Measurements from ENCODE around the gene PEX12.

The PEX12 gene

DNA sequence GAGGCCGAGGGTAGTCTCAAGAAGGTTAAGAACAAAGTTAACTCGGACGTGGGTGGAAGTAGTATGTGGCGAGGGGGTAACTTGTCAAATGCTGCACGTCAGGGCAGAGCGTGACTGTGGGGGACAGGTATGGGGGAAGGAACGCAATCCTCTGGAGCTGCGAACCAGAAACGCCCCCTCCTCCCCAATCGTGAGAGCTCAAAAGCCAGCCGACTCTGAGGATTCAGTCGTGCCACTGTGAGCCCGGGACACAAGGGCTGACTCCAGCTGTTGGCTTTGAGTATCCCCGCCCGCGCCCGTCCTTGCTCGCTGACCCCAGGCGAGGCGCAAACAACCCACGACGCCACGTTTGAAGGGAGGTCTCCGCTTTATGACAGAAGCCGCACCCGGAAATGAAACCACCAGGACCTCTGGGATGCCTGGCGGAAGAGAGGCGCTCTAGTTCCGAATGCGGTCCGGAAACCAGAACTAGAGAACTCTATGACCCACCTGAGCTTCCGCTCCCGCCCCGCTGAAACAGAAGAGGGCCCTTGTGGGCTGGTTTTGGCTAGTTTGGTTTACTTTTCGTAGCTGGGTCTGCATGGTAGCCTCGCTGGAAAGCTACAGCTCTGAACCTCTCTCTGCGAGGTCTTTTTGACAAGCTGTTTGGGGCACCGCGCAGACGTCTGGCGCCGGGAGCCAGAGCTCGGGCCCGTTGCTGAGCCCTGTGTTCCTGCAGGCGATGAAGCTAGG is at the start of gene PEX12:
Gene PEX12 (minus strand): TSS at position 375 of the 732 bp plus-strand sequence. CDS start 550 bp downstream, outside the sequence.
- no peaks in the 10 kb centered on the region; the same call in none of the 2 replicates for H3K36me3 ChIP-seq (ENCODE audit: control insufficient read depth, insufficient read depth, low read length)
- TF ChIP-seq, protein P1, sequence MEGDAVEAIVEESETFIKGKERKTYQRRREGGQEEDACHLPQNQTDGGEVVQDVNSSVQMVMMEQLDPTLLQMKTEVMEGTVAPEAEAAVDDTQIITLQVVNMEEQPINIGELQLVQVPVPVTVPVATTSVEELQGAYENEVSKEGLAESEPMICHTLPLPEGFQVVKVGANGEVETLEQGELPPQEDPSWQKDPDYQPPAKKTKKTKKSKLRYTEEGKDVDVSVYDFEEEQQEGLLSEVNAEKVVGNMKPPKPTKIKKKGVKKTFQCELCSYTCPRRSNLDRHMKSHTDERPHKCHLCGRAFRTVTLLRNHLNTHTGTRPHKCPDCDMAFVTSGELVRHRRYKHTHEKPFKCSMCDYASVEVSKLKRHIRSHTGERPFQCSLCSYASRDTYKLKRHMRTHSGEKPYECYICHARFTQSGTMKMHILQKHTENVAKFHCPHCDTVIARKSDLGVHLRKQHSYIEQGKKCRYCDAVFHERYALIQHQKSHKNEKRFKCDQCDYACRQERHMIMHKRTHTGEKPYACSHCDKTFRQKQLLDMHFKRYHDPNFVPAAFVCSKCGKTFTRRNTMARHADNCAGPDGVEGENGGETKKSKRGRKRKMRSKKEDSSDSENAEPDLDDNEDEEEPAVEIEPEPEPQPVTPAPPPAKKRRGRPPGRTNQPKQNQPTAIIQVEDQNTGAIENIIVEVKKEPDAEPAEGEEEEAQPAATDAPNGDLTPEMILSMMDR (IDR thresholded peaks at IDR 0.05; ENCODE audit: insufficient read depth, low read length, poor library complexity, severe bottlenecking): no peak
- no peaks in the 10 kb centered on the region for H3K27me3 ChIP-seq (replicated peaks; ENCODE audit: control insufficient read depth, insufficient read depth, low read length)
- peak within 1 kb of the TSS; percentile 94 for H3K4me3 ChIP-seq (replicated peaks; ENCODE audit: low read depth, low read length)
- peak; percentile 79 for DNase-seq (ENCODE audit: extremely low read depth, insufficient read length)

DNA sequence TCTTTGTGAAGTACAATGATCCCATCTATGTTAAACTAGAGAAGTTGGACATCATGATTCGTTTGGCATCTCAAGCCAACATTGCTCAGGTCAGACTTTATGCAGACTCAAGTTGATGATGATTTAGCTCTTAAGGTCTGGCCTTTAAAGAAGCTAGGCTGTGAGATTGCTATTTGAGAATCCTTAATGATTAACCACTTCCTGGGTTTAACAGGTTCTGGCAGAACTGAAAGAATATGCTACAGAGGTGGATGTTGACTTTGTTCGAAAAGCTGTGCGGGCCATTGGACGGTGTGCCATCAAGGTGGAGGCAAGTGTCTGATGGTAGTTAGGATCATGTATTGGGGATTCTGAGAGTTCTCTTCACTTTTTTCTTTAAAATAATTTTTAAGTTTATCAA is 49.0 kb upstream of the PEX12 start:
- Histone ChIP-seq H3K36me3 (ENCODE audit: control insufficient read depth, insufficient read depth, low read length) (peaks cover 5% of the 10 kb centered on the region), H3K27me3 (replicated peaks; ENCODE audit: control insufficient read depth, insufficient read depth, low read length) (no peaks in the 10 kb centered on the region), H3K4me3 (replicated peaks; ENCODE audit: low read depth, low read length) (no peak overlapping the region)
- DNase-seq (ENCODE audit: extremely low read depth, insufficient read length): no peak
- TF ChIP-seq, protein P1 (IDR thresholded peaks at IDR 0.05; ENCODE audit: insufficient read depth, low read length, poor library complexity, severe bottlenecking): no peak

DNA sequence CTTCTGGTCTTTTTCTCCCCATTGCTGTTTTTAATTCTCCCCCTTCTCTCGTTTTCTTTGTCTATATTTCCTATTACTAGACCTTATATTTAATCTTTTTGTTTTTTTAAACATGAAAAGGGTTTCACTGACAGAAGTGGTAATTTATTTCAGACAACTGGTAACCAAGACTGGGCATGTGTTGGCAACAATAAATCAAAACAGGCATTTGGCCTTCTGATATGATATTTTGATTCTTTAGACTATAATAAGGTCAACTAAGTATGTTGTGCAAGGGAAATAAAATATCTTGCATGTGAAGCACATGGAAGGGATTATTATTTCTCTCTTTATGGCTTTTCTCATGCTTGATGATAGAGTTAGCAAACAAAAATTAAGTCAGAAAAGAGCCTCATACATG is 43.4 kb upstream of the PEX12 start:
- no peak for DNase-seq (ENCODE audit: extremely low read depth, insufficient read length)
- TF ChIP-seq, protein P1 (IDR thresholded peaks at IDR 0.05; ENCODE audit: insufficient read depth, low read length, poor library complexity, severe bottlenecking): no peak
- H3K36me3 ChIP-seq (ENCODE audit: control insufficient read depth, insufficient read depth, low read length): peaks cover 3% of the 10 kb centered on the region

GRCh38 chr17:35618628-35619027 is 40.3 kb upstream of the PEX12 start:
- no peaks in the 10 kb centered on the region; the same call in none of the 2 replicates for H3K36me3 ChIP-seq (ENCODE audit: control insufficient read depth, insufficient read depth, low read length)
- TF ChIP-seq, protein P1 (IDR thresholded peaks at IDR 0.05; ENCODE audit: insufficient read depth, low read length, poor library complexity, severe bottlenecking): no peak
- no peak overlapping the region for H3K4me3 ChIP-seq (replicated peaks; ENCODE audit: low read depth, low read length)
- no peaks in the 10 kb centered on the region for H3K27me3 ChIP-seq (replicated peaks; ENCODE audit: control insufficient read depth, insufficient read depth, low read length)
- no peak for DNase-seq (ENCODE audit: extremely low read depth, insufficient read length)

More for the DNA sequence above, 43.4 kb upstream of the PEX12 start:
- Histone ChIP-seq H3K27me3 (replicated peaks; ENCODE audit: control insufficient read depth, insufficient read depth, low read length) (no peaks in the 10 kb centered on the region), H3K4me3 (replicated peaks; ENCODE audit: low read depth, low read length) (no peak overlapping the region)

GRCh38 chr17:35617505-35617904 is 39.1 kb upstream of the PEX12 start:
- DNase-seq (ENCODE audit: extremely low read depth, insufficient read length): no peak
- Histone ChIP-seq H3K27me3 (replicated peaks; ENCODE audit: control insufficient read depth, insufficient read depth, low read length) (no peaks in the 10 kb centered on the region), H3K4me3 (replicated peaks; ENCODE audit: low read depth, low read length) (no peak overlapping the region), H3K36me3 (ENCODE audit: control insufficient read depth, insufficient read depth, low read length) (no peaks in the 10 kb centered on the region; the same call in none of the 2 replicates)
- TF ChIP-seq, protein P1 (IDR thresholded peaks at IDR 0.05; ENCODE audit: insufficient read depth, low read length, poor library complexity, severe bottlenecking): no peak
